A673 (cell line): Measurements from ENCODE around the gene ENOX2. TPM values are rescaled to one million over a fixed set of nuclear protein-coding genes. Genes with fewer than 3 reads are reported as not detected.
"Not testable (repeated sequence)": the region's sequence is repeated elsewhere in the genome, so short reads cannot be mapped to it uniquely, and the experiment has no call there.

Experiments used
- BruUV-seq: library from RNA; stranded (reverse); fragments of 400-500 nt; replicated peaks from 2 replicates; lab custom pipeline; 2021; lab: Mats Ljungman, UMichigan
- CTCF ChIA-PET: fragments of 300-600 bp; sonication (Branson Sonifier 250); formaldehyde crosslinking; loops from one replicate; lab custom pipeline; 2022; ENCODE audit warnings: antibody characterized with exemption; lab: Charles Lee
- POLR2A ChIA-PET: fragments of 300-600 bp; sonication (Branson Sonifier 250); formaldehyde crosslinking; loops from one replicate; lab custom pipeline; 2022; ENCODE audit warnings: antibody characterized with exemption; ENCODE audit not compliant: low non-redundant PET; lab: Charles Lee
- DNase-seq: peaks from one replicate; pipeline ENCODE4 v3.0.0-alpha.2; 2015; ENCODE audit warnings: low spot score
- H3K27ac ChIP-seq: fragments of 200-600 bp; sonication (generic); 2 replicates; pipeline ENCODE4 v1.5.1; 2016; ENCODE audit warnings: mixed run types, low read depth, mild to moderate bottlenecking, mixed read lengths, antibody characterized with exemption, low read length; ENCODE audit not compliant: poor library complexity, severe bottlenecking
- H3K27me3 ChIP-seq: fragments of 200-600 bp; sonication (generic); replicated peaks from 2 replicates; pipeline ENCODE4 v1.6.1; 2017; ENCODE audit warnings: mixed run types, low read depth, mild to moderate bottlenecking, mixed read lengths, antibody characterized with exemption, low read length; ENCODE audit not compliant: insufficient read depth, poor library complexity
- H3K36me3 ChIP-seq: fragments of 200-600 bp; sonication (generic); 2 replicates; pipeline ENCODE4 v1.6.1; 2016; ENCODE audit warnings: mixed run types, mild to moderate bottlenecking, mixed read lengths, antibody characterized with exemption, low read length; ENCODE audit not compliant: insufficient read depth, poor library complexity, severe bottlenecking
- H3K4me1 ChIP-seq: fragments of 200-600 bp; sonication (generic); 2 replicates; pipeline ENCODE4 v1.6.1; 2017; ENCODE audit warnings: mixed run types, mild to moderate bottlenecking, mixed read lengths, antibody characterized with exemption, low read length; ENCODE audit not compliant: insufficient read depth, poor library complexity, severe bottlenecking
- H3K4me3 ChIP-seq: fragments of 200-600 bp; sonication (generic); 2 replicates; pipeline ENCODE4 v1.5.1; 2016; ENCODE audit warnings: low read depth, mixed run types, mild to moderate bottlenecking, mixed read lengths, low read length; ENCODE audit not compliant: poor library complexity, severe bottlenecking
- H3K9me3 ChIP-seq: fragments of 200-600 bp; sonication (generic); 2 replicates; pipeline ENCODE4 v1.6.1; 2016; ENCODE audit warnings: mixed run types, low read depth, mild to moderate bottlenecking, mixed read lengths, antibody characterized with exemption, low read length; ENCODE audit not compliant: poor library complexity, severe bottlenecking
- EZH2 ChIP-seq: fragments of 200-600 bp; sonication (generic); IDR thresholded peaks from 2 replicates; pipeline ENCODE4 v1.6.1; 2017; ENCODE audit warnings: borderline replicate concordance, low read depth, mild to moderate bottlenecking, mixed read lengths, antibody characterized with exemption, low read length; ENCODE audit not compliant: poor library complexity, severe bottlenecking
- intact Hi-C: fragments of 100-400 bp; cut with micrococcal nuclease; formaldehyde crosslinking; loops from one replicate; pipeline ENCODE4 v1.10.0; 2022; ENCODE audit not compliant: unreplicated experiment
- total RNA-seq: library from RNA; stranded (reverse); gene quantifications from 2 replicates; pipeline ENCODE4 v1.2.3, GENCODE V29; 2021
- TF ChIP-seq, protein P1 (sequence below): fragments of 300-800, 200-600 bp; sonication (generic); conservative IDR thresholded peaks from 2 replicates; pipeline ENCODE4 v1.5.1; 2017; ENCODE audit warnings: low read depth, mild to moderate bottlenecking, antibody characterized with exemption, low read length, moderate library complexity, mixed read lengths

Gene ENOX2
- total RNA-seq, 1 experiment from 2014 or later = 12.9 TPM

DNA sequence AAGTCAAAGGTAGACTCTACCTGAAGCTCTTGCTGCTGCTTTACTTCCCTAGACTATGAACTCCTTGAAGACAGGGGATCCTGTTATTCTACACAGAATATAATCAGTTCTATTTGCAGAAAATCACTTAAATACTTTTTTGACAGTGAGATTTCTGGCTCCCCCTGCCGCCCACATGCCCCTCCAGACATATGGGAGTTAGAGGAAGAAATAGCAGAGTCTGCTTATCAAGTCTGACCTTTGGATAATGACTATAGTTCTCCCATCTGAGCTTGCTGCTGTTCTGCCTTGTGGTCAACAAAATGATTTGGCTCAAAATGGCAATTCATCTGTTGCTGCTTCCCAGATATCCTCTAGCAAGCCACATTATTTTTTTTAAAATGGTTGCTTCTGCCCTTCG is 101.1 kb downstream of the ENOX2 start:
- H3K27ac ChIP-seq = no peak overlapping the region
- peaks cover 6% of the 10 kb centered on the region for H3K27me3 ChIP-seq
- ChIA-PET CTCF (no interaction called here), POLR2A (no interaction called here)
- H3K4me1 ChIP-seq = peaks cover 11% of the 10 kb centered on the region
- DNase-seq = no peak
- intact Hi-C loops = no loop called here
- BruUV-seq = no TSS peak
- no peaks in the 10 kb centered on the region for H3K36me3 ChIP-seq
- H3K9me3 ChIP-seq = no peaks in the 10 kb centered on the region
- TF ChIP-seq, protein P1, sequence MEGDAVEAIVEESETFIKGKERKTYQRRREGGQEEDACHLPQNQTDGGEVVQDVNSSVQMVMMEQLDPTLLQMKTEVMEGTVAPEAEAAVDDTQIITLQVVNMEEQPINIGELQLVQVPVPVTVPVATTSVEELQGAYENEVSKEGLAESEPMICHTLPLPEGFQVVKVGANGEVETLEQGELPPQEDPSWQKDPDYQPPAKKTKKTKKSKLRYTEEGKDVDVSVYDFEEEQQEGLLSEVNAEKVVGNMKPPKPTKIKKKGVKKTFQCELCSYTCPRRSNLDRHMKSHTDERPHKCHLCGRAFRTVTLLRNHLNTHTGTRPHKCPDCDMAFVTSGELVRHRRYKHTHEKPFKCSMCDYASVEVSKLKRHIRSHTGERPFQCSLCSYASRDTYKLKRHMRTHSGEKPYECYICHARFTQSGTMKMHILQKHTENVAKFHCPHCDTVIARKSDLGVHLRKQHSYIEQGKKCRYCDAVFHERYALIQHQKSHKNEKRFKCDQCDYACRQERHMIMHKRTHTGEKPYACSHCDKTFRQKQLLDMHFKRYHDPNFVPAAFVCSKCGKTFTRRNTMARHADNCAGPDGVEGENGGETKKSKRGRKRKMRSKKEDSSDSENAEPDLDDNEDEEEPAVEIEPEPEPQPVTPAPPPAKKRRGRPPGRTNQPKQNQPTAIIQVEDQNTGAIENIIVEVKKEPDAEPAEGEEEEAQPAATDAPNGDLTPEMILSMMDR = no peak
- TF ChIP-seq EZH2 = no peak
- no peak overlapping the region for H3K4me3 ChIP-seq

GRCh38 chrX:130799393-130799792 is 103.6 kb downstream of the ENOX2 start:
- DNase-seq = no peak
- Histone ChIP-seq H3K4me1 (peaks cover 11% of the 10 kb centered on the region), H3K27me3 (peaks cover 6% of the 10 kb centered on the region), H3K4me3 (no peak overlapping the region), H3K9me3 (no peaks in the 10 kb centered on the region), H3K36me3 (no peaks in the 10 kb centered on the region), H3K27ac (no peak overlapping the region)
- POLR2A ChIA-PET = no interaction called here
- CTCF ChIA-PET = no interaction called here
- no TSS peak for BruUV-seq
- intact Hi-C loops = no loop called here
- TF ChIP-seq EZH2 = no peak
- TF ChIP-seq, protein P1 = no peak

GRCh38 chrX:130793975-130794374 is 109.0 kb downstream of the ENOX2 start:
- CTCF ChIA-PET = no interaction called here
- TF ChIP-seq, protein P1 = no peak
- no peak for TF ChIP-seq EZH2
- intact Hi-C loops = no loop called here
- Histone ChIP-seq H3K27me3 (no peaks in the 10 kb centered on the region), H3K4me1 (no peaks in the 10 kb centered on the region), H3K9me3 (no peaks in the 10 kb centered on the region), H3K27ac (no peak overlapping the region), H3K36me3 (no peaks in the 10 kb centered on the region), H3K4me3 (no peak overlapping the region)
- no TSS peak for BruUV-seq
- DNase-seq = no peak
- POLR2A ChIA-PET = no interaction called here

- H3K27me3 ChIP-seq, intact Hi-C loops, H3K4me3 ChIP-seq, H3K9me3 ChIP-seq, H3K27ac ChIP-seq, H3K4me1 ChIP-seq, POLR2A ChIA-PET, BruUV-seq, DNase-seq, H3K36me3 ChIP-seq, CTCF ChIA-PET: not testable (repeated sequence)
These were observed 111.1 kb downstream of the ENOX2 start for GRCh38 chrX:130791870-130792269.
